HG03175 (cell line): Measurements from ENCODE around the gene ZNF436.
"Not testable (repeated sequence)": the region's sequence is repeated elsewhere in the genome, so short reads cannot be mapped to it uniquely, and the experiment has no call there.

ENCODE experiments used
- ATAC-seq: cut with Tn5 transposase; IDR thresholded peaks from one replicate; pipeline ENCODE4 v1.9.1; 2021; ENCODE audit warnings: mild to moderate bottlenecking, moderate library complexity; ENCODE audit not compliant: unreplicated experiment

ZNF436 gene

DNA sequence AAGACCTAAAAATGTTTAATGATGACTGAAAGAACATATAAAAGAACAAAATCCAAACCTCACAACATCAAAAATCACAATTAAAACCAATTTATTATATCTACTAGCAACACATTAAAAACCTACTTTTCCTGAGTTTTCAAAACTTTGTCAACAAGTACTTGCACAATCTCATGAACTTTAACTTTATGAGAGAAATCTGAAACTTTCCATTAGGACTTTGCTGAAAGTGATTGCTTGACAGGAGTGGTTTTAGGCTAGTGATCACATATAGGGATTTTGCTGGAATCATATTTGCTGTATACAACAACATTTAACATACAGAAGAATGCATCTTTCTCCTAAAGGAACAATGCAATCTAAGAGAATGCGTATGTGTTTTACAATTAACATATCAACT lies 38.8 kb downstream of the ZNF436 start:
- ATAC-seq, result no peak

DNA sequence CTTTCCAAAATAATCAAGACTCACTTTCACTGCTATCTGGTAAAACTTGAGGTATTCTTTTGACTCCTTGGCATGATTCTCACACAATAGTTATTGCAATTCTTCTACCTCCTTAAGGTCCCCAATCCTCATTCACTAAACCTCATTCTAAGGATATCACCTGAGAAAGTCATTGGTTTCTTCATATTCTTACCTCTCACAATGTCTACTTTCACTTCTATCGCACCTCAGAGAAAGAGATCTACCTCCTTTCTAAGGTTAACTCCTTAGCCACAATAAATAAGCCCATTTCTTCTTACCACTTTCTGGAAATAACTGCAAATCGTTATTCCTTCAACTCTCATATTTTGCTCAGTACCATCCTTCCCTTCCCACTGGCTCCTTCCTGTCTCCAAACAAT lies 44.2 kb downstream of the ZNF436 start:
- ATAC-seq, result no peak

DNA sequence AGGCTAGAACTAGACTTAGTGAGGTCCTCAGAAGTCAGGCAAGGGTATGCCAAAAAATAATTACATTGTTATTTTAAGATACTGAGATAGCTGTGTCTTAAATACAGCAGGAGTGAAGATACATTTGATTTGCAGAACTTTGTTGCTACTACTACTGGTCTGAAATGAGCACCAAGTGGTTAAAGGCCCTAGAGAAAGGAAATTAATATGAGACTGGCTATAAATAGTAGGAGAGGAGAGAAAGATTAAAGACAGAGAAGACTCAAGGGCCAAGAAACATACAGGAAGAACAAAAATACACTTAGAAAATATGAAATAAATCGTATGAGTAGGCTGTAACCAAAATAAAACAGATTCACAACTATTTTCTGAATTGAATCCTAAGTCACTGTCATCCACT lies 46.9 kb downstream of the ZNF436 start:
- no peak for ATAC-seq

DNA sequence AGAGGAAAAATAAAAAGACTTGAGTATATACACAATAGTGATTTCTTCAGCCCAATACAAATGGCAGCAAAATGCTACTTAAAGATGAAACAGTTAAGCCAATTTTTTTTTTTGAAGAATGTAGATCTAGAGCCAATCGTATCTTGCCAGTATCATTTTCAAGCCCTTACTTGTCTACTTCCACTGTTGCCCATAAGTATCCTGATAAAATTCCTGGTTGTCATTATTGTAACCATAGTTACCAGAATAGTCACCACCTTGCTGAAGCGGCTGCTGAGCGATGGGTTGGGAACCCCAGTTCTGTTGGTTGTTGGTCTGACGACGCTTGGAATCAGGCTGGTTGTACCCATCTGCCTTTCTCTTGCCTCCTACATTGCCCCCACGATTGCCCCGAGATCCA lies 59.4 kb downstream of the ZNF436 start:
- not testable (repeated sequence) for ATAC-seq
